Measurements from ENCODE around the gene PRCP.

DNA sequence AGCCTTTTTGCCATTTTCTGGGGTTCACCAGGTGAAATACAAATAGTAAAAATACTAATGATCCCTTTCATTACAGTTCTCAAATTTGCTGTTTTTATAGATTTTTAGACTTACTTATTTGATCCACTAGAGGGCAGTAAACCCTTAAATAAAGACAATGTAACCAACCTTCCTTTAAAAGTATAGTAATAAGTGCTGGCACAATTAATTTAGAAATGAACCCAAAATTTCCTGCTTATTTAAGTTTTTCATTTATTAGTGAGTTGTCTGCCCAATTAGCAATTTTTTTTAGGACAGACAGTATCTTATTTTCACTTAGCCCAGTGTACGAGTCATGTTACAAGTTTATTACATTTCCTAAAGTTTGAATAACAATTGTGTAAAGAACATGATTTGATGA is 6.0 kb upstream of the PRCP start:
- TF ChIP-seq CTCF (IDR thresholded peaks at IDR 0.05; ENCODE audit: low read depth, low read length, missing input control) = peak; percentile 47
- no peak for TF ChIP-seq MAX (IDR thresholded peaks at IDR 0.05)
- TF ChIP-seq YY1 (IDR thresholded peaks at IDR 0.05) = no peak
- no peak for TF ChIP-seq NR2F2 (IDR thresholded peaks at IDR 0.05)
